Endothelial cell of umbilical vein (primary cell): ENCODE results near the gene TFRC. TPM values are rescaled to one million over a fixed set of nuclear protein-coding genes. Genes with fewer than 3 reads are reported as not detected.

Experiments used
- BruUV-seq: library from RNA; stranded (reverse); fragments of 400-500 nt; replicated peaks from 2 replicates; lab custom pipeline; 2021; lab: Mats Ljungman, UMichigan
- CTCF ChIA-PET: fragments of 300-600, 350-600 bp; sonication (Branson Sonifier 250); formaldehyde crosslinking; loops from one replicate; lab custom pipeline; 2021; ENCODE audit warnings: antibody characterized with exemption, inconsistent platforms; lab: Charles Lee
- POLR2A ChIA-PET: fragments of 300-600, 350-600 bp; sonication (Branson Sonifier 250); formaldehyde crosslinking; loops from one replicate; lab custom pipeline; 2021; ENCODE audit warnings: antibody characterized with exemption, inconsistent platforms; lab: Charles Lee
- DNase-seq: peaks from one replicate; pipeline ENCODE4 v3.0.0-alpha.2; 2011; ENCODE audit warnings: low read depth, low spot score
- FAIRE-seq: peaks from 2 replicates; lab custom pipeline; 2011; peaks lifted over from hg19 to GRCh38; lab: Jason Lieb, UNC
- H2AFZ ChIP-seq: 2 replicates; pipeline ENCODE4 v1.6.0; 2012; ENCODE audit warnings: low read depth, low read length, control low read depth, inconsistent platforms
- H3K27ac ChIP-seq: 2 replicates; pipeline ENCODE4 v1.5.1; 2011; ENCODE audit warnings: low read depth, mild to moderate bottlenecking, control low read depth, low read length, moderate library complexity; ENCODE audit not compliant: insufficient read depth
- H3K27me3 ChIP-seq, 2 experiments: 2 replicates each; pipeline versions ENCODE4 v1.6.0 to v1.6.1; 2011; ENCODE audit warnings: low read length in 2 of 2, mixed read lengths in 1 of 2; ENCODE audit not compliant: control insufficient read depth in 2 of 2, insufficient read depth in 2 of 2
- H3K36me3 ChIP-seq, 2 experiments: 2 replicates in 1 of 2; 3 replicates in 1 of 2; pipeline ENCODE4 v1.5.1; 2011; ENCODE audit warnings: low read length in 2 of 2, mild to moderate bottlenecking in 1 of 2, moderate library complexity in 1 of 2; ENCODE audit not compliant: control insufficient read depth in 2 of 2, insufficient read depth in 2 of 2; ENCODE audit errors: extremely low read depth in 1 of 2
- H3K4me1 ChIP-seq: 3 replicates; pipeline ENCODE4 v1.5.1; 2011; ENCODE audit warnings: mild to moderate bottlenecking, low read length; ENCODE audit not compliant: control insufficient read depth, insufficient read depth; ENCODE audit errors: extremely low read depth
- H3K4me2 ChIP-seq: 2 replicates; pipeline ENCODE4 v1.6.1; 2011; ENCODE audit warnings: low read length, control low read depth, mixed read lengths; ENCODE audit not compliant: insufficient read depth
- H3K4me3 ChIP-seq, 3 experiments: fragments of 200-600 bp in 1 of 3; sonication (generic), shearing (Covaris generic) in 1 of 3; replicated peaks in 1 of 3; 2 replicates each; pipeline ENCODE4 v1.5.1; 2011 to 2016; ENCODE audit warnings: control low read depth in 3 of 3, low read length in 3 of 3, mild to moderate bottlenecking in 2 of 3, inconsistent platforms in 1 of 3, low read depth in 1 of 3, moderate library complexity in 1 of 3; ENCODE audit not compliant: insufficient read depth in 1 of 3
- H3K79me2 ChIP-seq: 2 replicates; pipeline ENCODE4 v1.6.0; 2012; ENCODE audit warnings: low read length, inconsistent platforms; ENCODE audit not compliant: control insufficient read depth, insufficient read depth
- H3K9ac ChIP-seq: replicated peaks from 2 replicates; pipeline ENCODE3; 2011; ENCODE audit warnings: low read length, control low read depth; ENCODE audit not compliant: insufficient read depth; ENCODE audit errors: extremely low read depth
- H3K9me1 ChIP-seq: replicated peaks from 3 replicates; pipeline ENCODE4 v1.6.0; 2011; ENCODE audit warnings: mild to moderate bottlenecking, low read length; ENCODE audit not compliant: control insufficient read depth, insufficient read depth; ENCODE audit errors: extremely low read depth
- H3K9me3 ChIP-seq: replicated peaks from 2 replicates; pipeline ENCODE4 v1.5.1; 2012; ENCODE audit warnings: low read length, inconsistent platforms; ENCODE audit not compliant: control insufficient read depth, insufficient read depth
- H4K20me1 ChIP-seq: replicated peaks from 2 replicates; pipeline ENCODE3; 2011; ENCODE audit warnings: mild to moderate bottlenecking, low read length; ENCODE audit not compliant: control insufficient read depth, insufficient read depth; ENCODE audit errors: extremely low read depth
- CTCF ChIP-seq, 2 donors: IDR thresholded peaks; 1 replicate in 1 of 2; 2 replicates in 1 of 2; pipeline ENCODE4 v1.5.1; 2011; ENCODE audit warnings: low read length in 2 of 2, mild to moderate bottlenecking in 2 of 2, moderate library complexity in 2 of 2, control low read depth in 1 of 2, inconsistent platforms in 1 of 2, low read depth in 1 of 2; ENCODE audit not compliant: insufficient read depth in 1 of 2; ENCODE audit errors: extremely low read depth in 1 of 2
- EZH2 ChIP-seq: IDR thresholded peaks from 2 replicates; pipeline ENCODE4 v1.6.1; 2012; ENCODE audit warnings: borderline replicate concordance, low read depth, mild to moderate bottlenecking, moderate library complexity, low read length, inconsistent platforms; ENCODE audit not compliant: severe bottlenecking
- FOS ChIP-seq: IDR thresholded peaks from 2 replicates; pipeline ENCODE4 v1.6.1; 2011; ENCODE audit warnings: mild to moderate bottlenecking, low read length, moderate library complexity, borderline replicate concordance; ENCODE audit not compliant: insufficient read depth
- GATA2 ChIP-seq: IDR thresholded peaks from 2 replicates; pipeline ENCODE4 v1.7.0; 2011; ENCODE audit warnings: low read depth, mild to moderate bottlenecking, moderate library complexity, mixed read lengths, low read length; ENCODE audit not compliant: insufficient read length, insufficient read depth
- JUN ChIP-seq: IDR thresholded peaks from 2 replicates; pipeline ENCODE4 v1.6.1; 2011; ENCODE audit warnings: borderline replicate concordance, low read depth; ENCODE audit not compliant: insufficient read length, insufficient read depth
- MAX ChIP-seq: IDR thresholded peaks from 2 replicates; pipeline ENCODE4 v1.6.1; 2011; ENCODE audit not compliant: insufficient read depth, insufficient read length
- MYC ChIP-seq: IDR thresholded peaks from one replicate; pipeline ENCODE4 v1.6.1; 2011; ENCODE audit warnings: mild to moderate bottlenecking, low read depth, low read length
- POLR2A ChIP-seq: IDR thresholded peaks from 2 replicates; pipeline ENCODE4 v1.6.1; 2012; ENCODE audit warnings: low read depth, mild to moderate bottlenecking, control low read depth, low read length
- POLR2AphosphoS5 ChIP-seq: IDR thresholded peaks from 2 replicates; pipeline ENCODE4 v1.6.1; 2012; ENCODE audit warnings: low read depth, mild to moderate bottlenecking, control low read depth, low read length, moderate library complexity; ENCODE audit not compliant: insufficient read depth
- dilution Hi-C: fragments of 300-500 bp; cut with MboI; formaldehyde crosslinking; loops from one replicate; pipeline ENCODE4 v1.15.0; 2019; ENCODE audit warnings: low sequenced_read_pairs; ENCODE audit not compliant: extremely low pct_ligation_motif_present
- intact Hi-C: fragments of 100-400 bp; cut with micrococcal nuclease; formaldehyde crosslinking; loops from one replicate; pipeline ENCODE4 v1.10.0; 2022
- polyA plus RNA-seq, 4 experiments: library from polyadenylated mRNA; depleted of rRNA in 3 of 4; stranded (reverse) in 3 of 4; unstranded in 1 of 4; fragments of >200 nt; gene quantifications; 2 replicates each; pipeline versions ENCODE4 v1.2.1 to v1.2.3, GENCODE V29; 2011 to 2012; ENCODE audit warnings: missing spikeins in 1 of 4
- total RNA-seq: library from RNA; stranded (reverse); gene quantifications from 2 replicates; pipeline ENCODE4 v1.2.3, GENCODE V29; 2021

TFRC gene
- total and polyA plus RNA-seq, 2 donors (not counting 3 experiments of a cell fraction or from before 2014, with no cell fraction given) = 14.1 to 69.6 TPM

GRCh38 chr3:196096382-196096953, 14.6 kb upstream of the TFRC start:
- Histone ChIP-seq H3K27me3 (no peaks in the 10 kb centered on the region), H4K20me1 (no peaks in the 10 kb centered on the region), H3K4me2 (no peak overlapping the region), H3K9me1 (no peaks in the 10 kb centered on the region), H3K36me3 (no peaks in the 10 kb centered on the region), H3K27ac (no peak overlapping the region), H3K79me2 (no peaks in the 10 kb centered on the region), H3K4me3 (no peak overlapping the region), H3K4me1 (no peaks in the 10 kb centered on the region), H2AFZ (no peak overlapping the region), H3K9me3 (no peaks in the 10 kb centered on the region), H3K9ac (no peak overlapping the region)
- TF ChIP-seq FOS = no peak
- no peak for TF ChIP-seq MAX
- no peak for TF ChIP-seq GATA2
- TF ChIP-seq MYC = no peak
- TF ChIP-seq JUN = no peak
- TF ChIP-seq EZH2 = no peak
- no peak for TF ChIP-seq POLR2AphosphoS5
- no peak for TF ChIP-seq POLR2A
- TF ChIP-seq CTCF (IDR thresholded peaks at IDR 0.05; ENCODE audit: extremely low read depth in 1 of 2, insufficient read depth in 1 of 2, low read depth in 1 of 2, low read length in 2 of 2) = no peak
- FAIRE-seq = no peak
- intact Hi-C loops (no loop called here), dilution Hi-C loops (no loop called here)
- CTCF ChIA-PET = no interaction called here
- POLR2A ChIA-PET = no interaction called here
- no peak for DNase-seq
- no TSS peak for BruUV-seq
